LNCAP (cell line): ENCODE data around the gene PSD2.

Source experiments
- TF ChIP-seq, protein P1 (sequence below): fragments of 450-650 bp; IDR thresholded peaks from 2 replicates; pipeline ENCODE4 v1.5.1; 2017; ENCODE audit warnings: mild to moderate bottlenecking

Gene PSD2

DNA sequence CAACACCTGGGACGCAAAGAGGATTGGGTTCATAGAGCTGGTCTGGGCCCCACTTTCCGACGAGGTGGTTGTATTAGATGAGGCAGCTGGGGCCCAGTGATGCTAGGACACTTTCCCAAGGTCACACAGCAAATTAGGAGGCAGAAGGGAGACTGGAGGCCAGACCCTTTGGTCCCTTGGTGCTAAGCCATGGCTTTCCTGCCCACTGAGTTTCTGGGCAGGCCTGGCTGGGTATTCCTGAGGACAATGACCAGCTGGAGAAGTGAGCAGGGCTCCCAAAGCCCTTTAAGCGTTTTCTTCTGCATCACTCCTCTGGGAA lies 66.2 kb downstream of the PSD2 start:
- TF ChIP-seq, protein P1, sequence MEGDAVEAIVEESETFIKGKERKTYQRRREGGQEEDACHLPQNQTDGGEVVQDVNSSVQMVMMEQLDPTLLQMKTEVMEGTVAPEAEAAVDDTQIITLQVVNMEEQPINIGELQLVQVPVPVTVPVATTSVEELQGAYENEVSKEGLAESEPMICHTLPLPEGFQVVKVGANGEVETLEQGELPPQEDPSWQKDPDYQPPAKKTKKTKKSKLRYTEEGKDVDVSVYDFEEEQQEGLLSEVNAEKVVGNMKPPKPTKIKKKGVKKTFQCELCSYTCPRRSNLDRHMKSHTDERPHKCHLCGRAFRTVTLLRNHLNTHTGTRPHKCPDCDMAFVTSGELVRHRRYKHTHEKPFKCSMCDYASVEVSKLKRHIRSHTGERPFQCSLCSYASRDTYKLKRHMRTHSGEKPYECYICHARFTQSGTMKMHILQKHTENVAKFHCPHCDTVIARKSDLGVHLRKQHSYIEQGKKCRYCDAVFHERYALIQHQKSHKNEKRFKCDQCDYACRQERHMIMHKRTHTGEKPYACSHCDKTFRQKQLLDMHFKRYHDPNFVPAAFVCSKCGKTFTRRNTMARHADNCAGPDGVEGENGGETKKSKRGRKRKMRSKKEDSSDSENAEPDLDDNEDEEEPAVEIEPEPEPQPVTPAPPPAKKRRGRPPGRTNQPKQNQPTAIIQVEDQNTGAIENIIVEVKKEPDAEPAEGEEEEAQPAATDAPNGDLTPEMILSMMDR: no peak

DNA sequence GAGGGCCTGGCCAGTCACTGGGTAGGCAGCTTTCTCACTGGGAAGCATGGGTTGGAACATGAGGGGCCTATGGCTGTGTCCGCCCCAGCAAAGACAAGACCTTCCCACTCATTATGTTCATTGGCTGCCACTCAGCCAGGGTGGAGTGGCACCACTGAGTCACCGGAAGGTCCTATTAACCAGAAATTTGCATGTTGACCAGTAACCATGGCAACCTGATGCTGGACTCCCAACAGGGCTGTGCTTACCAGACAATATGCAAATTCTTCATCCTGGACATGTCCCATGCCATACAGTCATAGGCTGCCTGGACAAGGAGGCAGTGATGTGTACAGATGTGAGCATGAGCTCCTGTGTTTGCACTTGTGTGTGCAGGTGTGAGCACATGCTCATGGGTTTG lies 66.7 kb downstream of the PSD2 start:
- TF ChIP-seq, protein P1: no peak

DNA sequence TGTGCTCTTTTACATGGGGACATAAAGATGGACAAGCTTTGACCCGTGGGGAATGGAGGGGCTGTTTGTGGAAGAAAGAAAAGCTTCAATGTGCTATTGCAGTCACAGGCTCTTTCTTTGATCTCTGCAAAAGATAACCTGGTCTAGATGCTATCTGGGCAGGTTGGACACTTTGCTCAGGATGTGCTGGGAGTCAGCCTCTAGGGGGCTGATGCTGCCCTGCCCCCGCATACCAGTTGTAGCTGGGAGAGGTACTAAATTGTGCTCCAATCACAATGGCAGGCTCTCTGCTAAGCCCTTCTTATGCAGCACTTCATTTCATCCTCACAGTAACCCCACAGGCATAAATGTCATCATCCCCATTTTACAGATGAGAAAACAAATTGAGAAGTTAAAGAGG lies 67.2 kb downstream of the PSD2 start:
- TF ChIP-seq, protein P1: no peak

DNA sequence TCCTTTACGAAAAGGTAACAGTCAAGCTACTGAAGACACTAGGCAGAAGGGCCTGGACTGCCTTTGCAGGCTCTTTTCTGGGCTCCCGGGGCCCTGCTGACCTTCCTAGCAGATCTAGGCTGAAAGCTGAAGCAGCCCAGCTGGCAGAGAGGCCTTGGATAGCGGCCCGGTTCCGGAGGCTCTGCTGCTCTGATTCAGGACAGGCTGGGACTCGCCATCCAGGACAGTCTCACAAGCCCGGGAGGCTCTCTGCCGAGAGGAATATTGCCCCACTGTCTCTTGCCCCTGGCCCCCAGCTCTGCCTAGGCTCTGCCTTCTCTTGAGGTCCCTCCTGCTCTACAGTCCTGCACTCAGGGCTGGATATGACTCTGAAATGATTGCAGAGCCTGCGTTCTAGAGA lies 67.8 kb downstream of the PSD2 start:
- TF ChIP-seq, protein P1: no peak

DNA sequence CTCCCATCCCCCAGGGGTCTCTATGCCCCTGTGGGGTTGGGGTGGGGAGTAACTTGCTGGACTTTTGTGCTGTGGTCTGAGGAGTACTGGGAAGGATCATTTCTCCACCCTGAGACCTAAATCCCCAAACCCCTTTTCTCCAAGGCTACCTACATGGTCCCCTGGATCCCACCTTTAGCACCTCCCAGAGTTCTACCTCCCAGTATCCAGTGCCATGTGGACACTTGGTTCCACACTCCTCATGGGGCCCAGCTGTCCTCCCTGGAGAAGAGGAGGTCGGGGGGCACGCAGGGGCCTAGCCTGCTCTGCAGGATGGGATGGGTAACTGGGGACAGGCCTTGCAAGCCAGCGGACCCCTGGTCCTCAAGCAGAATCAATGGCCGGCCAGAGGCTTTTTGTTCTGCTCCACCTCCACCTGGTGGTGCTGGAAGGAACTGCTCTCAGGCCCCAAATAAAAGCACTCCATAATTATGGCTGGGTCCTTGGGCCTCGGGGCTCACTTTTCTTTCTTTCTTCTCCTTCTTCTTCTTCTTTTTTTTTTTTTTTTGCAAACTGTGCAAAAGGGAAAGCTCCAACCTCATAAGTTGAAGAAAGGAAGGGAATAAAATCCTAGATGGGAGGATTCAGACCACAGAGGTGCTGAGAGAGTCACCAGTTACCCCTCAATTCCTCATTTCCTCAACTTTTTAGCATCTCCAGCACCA lies 68.4 kb downstream of the PSD2 start:
- TF ChIP-seq, protein P1: peak; percentile 84

DNA sequence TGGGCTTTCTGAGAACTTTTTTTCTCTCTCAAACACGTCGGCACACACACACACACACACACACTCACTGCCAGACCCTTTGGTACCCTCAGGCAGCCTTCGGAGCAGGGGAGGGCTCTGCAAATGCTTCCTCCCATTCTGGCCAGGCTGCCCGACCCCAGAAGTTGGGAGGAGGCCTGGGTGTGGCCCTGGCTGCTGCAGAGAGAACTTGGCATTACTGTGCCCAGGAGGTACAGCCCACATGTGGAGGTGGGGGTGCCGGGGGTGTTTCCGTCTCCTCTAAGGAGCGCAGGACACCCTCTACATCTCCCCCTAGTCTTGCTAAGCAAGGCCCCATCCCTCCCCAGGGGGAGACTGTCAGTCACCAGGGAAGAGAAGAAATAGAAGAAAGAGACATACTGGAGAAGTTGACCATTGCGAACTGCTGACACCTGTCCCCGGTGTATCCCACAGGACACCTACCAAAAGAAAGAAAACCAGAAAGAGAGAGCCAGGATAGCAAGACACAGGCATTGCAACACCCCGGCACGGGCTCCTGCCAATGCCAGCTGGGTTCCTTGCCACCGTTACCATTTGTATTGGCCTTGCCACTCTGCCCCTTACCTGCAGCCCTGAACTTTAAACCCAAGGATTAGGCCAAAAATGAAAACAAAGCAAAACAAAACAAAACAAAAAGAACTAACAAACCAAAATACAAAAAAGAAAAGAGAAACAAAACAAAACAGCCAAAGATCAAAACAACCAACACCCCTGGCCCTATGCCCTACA lies 69.3 kb downstream of the PSD2 start:
- TF ChIP-seq, protein P1: no peak

DNA sequence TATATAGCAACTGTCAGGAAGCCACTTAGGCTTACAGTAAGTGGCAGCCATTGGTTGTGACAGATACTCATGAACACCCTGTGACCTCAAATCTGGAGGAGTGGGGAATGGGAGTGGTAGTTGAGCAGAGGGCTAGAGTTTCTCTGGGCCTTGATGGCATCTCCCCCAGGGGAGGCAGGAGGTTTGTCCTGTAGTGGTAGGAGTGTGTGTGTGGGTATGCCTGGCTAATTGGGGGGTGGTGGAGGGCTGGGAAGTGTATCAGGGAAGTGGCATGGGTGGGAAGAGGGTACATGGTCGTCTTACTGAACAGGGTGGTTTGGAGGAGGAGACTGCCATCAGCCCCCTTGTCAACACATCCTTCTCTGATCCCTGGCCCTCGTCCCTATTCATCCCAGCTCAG lies 71.5 kb downstream of the PSD2 start:
- TF ChIP-seq, protein P1: no peak
